K562 (cell line): ENCODE results near the gene KBTBD6. TPM values are rescaled to one million over a fixed set of nuclear protein-coding genes. Genes with fewer than 3 reads are reported as not detected.

ENCODE experiments used
- ARID1B ChIP-seq: fragments of 450-650 bp; IDR thresholded peaks from 2 replicates; pipeline ENCODE4 v1.6.1; 2016; ENCODE audit warnings: antibody characterized with exemption, mild to moderate bottlenecking, inconsistent platforms
- ARID4B ChIP-seq: sonication (generic); formaldehyde crosslinking; IDR thresholded peaks from 2 replicates; pipeline ENCODE4 v1.8.0; 2022; ENCODE audit warnings: mild to moderate bottlenecking, missing genetic modification reagents
- ARNT ChIP-seq, 2 experiments: fragments of 450-650 bp; IDR thresholded peaks; 2 replicates each; pipeline ENCODE4 v1.6.1; 2016; ENCODE audit warnings: mild to moderate bottlenecking in 1 of 2
- CHD2 ChIP-seq: IDR thresholded peaks from 2 replicates; pipeline ENCODE4 v1.6.1; 2011; ENCODE audit warnings: low read depth, low read length
- CHD4 ChIP-seq: fragments of 200-600 bp; sonication (generic); IDR thresholded peaks from 3 replicates; pipeline ENCODE4 v1.6.1; 2012; ENCODE audit warnings: low read depth, mild to moderate bottlenecking, mixed read lengths, low read length, inconsistent platforms; ENCODE audit not compliant: insufficient read depth, insufficient replicate concordance, poor library complexity, severe bottlenecking
- DPF2 ChIP-seq: fragments of 450-650 bp; IDR thresholded peaks from 2 replicates; pipeline ENCODE4 v1.6.1; 2016
- EHMT2 ChIP-seq: fragments of 450-650 bp; IDR thresholded peaks from 2 replicates; pipeline ENCODE4 v1.6.1; 2018; ENCODE audit warnings: antibody characterized with exemption
- ELK1 ChIP-seq: sonication (generic); formaldehyde crosslinking; IDR thresholded peaks from 2 replicates; pipeline ENCODE4 v1.8.1; 2022; ENCODE audit warnings: missing genetic modification reagents
- HNRNPH1 ChIP-seq: fragments of 200-400 bp; formaldehyde crosslinking; optimal IDR thresholded peaks from 2 replicates; pipeline ENCODE3; 2017; ENCODE audit warnings: low read depth, mild to moderate bottlenecking, low read length, moderate library complexity
- ILF3 ChIP-seq: fragments of 450-650 bp; IDR thresholded peaks from 2 replicates; pipeline ENCODE4 v1.6.1; 2018; ENCODE audit warnings: antibody characterized with exemption, mild to moderate bottlenecking, moderate library complexity, borderline replicate concordance
- KHSRP ChIP-seq: fragments of 450-650 bp; IDR thresholded peaks from 2 replicates; pipeline ENCODE4 v1.6.1; 2017
- NCOA2 ChIP-seq, 2 experiments: fragments of 450-650 bp; IDR thresholded peaks; 2 replicates each; pipeline ENCODE4 v1.6.1; 2018; ENCODE audit warnings: mild to moderate bottlenecking in 2 of 2, moderate library complexity in 1 of 2; ENCODE audit not compliant: partially characterized antibody in 2 of 2
- NR2C2 ChIP-seq, 2 experiments: fragments of 200-800 bp in 1 of 2; sonication (Bioruptor generic) in 1 of 2; sonication (generic) in 1 of 2; formaldehyde crosslinking in 1 of 2; IDR thresholded peaks; 2 replicates each; pipeline versions ENCODE4 v1.6.1 to v1.8.0; 2016 to 2022; ENCODE audit warnings: mild to moderate bottlenecking in 1 of 2, missing compliant biosample characterization in 1 of 2, missing genetic modification characterization in 1 of 2, missing genetic modification reagents in 1 of 2
- POLR2G ChIP-seq: fragments of 200-400 bp; formaldehyde crosslinking; IDR thresholded peaks from 2 replicates; pipeline ENCODE4 v1.6.1; 2017; ENCODE audit warnings: low read depth, mild to moderate bottlenecking, antibody characterized with exemption, low read length, moderate library complexity
- TEAD2 ChIP-seq: fragments of 450-650 bp; IDR thresholded peaks from 2 replicates; pipeline ENCODE4 v1.6.1; 2016; ENCODE audit warnings: missing genetic modification characterization, control low read depth, missing compliant biosample characterization
- U2AF2 ChIP-seq: fragments of 200-400 bp; formaldehyde crosslinking; optimal IDR thresholded peaks from 2 replicates; pipeline ENCODE3; 2017; ENCODE audit warnings: low read depth, mild to moderate bottlenecking, low read length
- XRCC4 ChIP-seq: IDR thresholded peaks from one replicate; pipeline ENCODE4 v1.6.1; 2011; ENCODE audit not compliant: insufficient read depth, insufficient read length; ENCODE audit errors: extremely low read depth
- ZNF12 ChIP-seq: sonication (generic); formaldehyde crosslinking; IDR thresholded peaks from 2 replicates; pipeline ENCODE4 v1.4.0; 2020; ENCODE audit warnings: mild to moderate bottlenecking, missing genetic modification reagents
- ZNF644 ChIP-seq: fragments of 200-800 bp; sonication (Bioruptor generic); IDR thresholded peaks from 2 replicates; pipeline ENCODE4 v1.6.1; 2016; ENCODE audit warnings: low read depth, missing genetic modification characterization, missing compliant biosample characterization
- polyA plus RNA-seq, 8 experiments: library from polyadenylated mRNA; depleted of rRNA in 4 of 8; stranded (reverse) in 5 of 8; unstranded in 3 of 8; fragments of >200 nt; fragmentation: Nextera tagmentation in 2 of 8; fragmentation: Illumina TruSeq in 1 of 8; extraction: Ambion mirVana in 2 of 8; extraction: Trizol in 1 of 8; gene quantifications; 2 replicates each; pipeline versions ENCODE4 v1.2.1 to v1.2.3, GENCODE V29; 2011 to 2014; ENCODE audit warnings: inconsistent platforms in 1 of 8, missing spikeins in 1 of 8
- total RNA-seq, 7 experiments: library from RNA; depleted of rRNA in 6 of 7; stranded (reverse); fragments of >200 nt in 6 of 7; fragmentation: Illumina TruSeq in 2 of 7; extraction: Trizol in 2 of 7; gene quantifications; 2 replicates each; pipeline versions ENCODE4 v1.2.1 to v1.2.3, GENCODE V29; 2011 to 2021; ENCODE audit warnings: low replicate concordance in 1 of 7
- TF ChIP-seq, protein P1 (sequence below): fragments of 450-650 bp; IDR thresholded peaks from 2 replicates; pipeline ENCODE4 v1.6.1; 2018; ENCODE audit warnings: mild to moderate bottlenecking, low read depth; ENCODE audit not compliant: partially characterized antibody

The KBTBD6 gene
- total and polyA plus RNA-seq, 9 of the 15 experiments (the other 6 are each of a cell fraction or from before 2014, with no cell fraction given), result 1.9 to 4.9 (median 3.2) TPM

DNA sequence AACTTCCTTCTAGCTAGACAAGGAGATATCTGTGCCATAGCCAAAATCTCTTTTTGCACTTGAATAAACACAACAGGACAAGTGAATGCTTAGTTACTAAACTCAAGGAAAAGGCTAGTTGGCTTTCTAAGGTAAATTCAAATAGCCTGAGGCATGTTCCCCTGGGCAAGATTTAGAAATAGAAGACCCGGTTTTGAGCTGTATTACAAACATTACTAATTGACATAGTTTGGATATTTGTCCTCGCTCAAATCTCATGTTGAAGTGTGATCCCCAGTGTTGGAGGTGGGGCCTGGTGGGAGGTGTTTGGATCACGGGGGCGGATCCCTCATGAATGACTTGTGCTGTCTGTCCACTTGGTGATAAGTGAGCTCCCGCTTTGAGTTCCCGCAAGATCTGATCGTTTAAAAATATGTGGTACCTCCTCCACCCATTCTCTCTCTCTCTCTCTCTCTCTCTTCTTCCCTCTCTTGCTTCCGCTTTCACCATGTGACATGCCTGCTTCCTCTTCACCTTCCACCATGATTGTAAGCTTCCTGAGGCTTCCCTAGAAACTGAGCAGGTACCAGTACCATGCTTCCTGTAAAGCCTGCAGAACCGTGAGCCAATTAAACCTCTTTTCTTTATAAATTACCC is 3.9 kb upstream of the KBTBD6 start (continued):
- TF ChIP-seq NCOA2 (IDR thresholded peaks at IDR 0.05; ENCODE audit: partially characterized antibody in 2 of 2) (no peak), ILF3 (no peak), CHD2 (peak; percentile 38; the same call in 1 of the 2 replicates), ZNF12 (CRISPR knock-in tag) (no peak), XRCC4 (no peak), KHSRP (no peak), ARID4B (CRISPR knock-in tag) (no peak), NR2C2 (CRISPR knock-in tag; IDR thresholded peaks at IDR 0.05) (no peak), NR2C2 (tag; IDR thresholded peaks at IDR 0.05) (no peak), DPF2 (peak; percentile 39; the same call in 1 of the 2 replicates), ARID1B (peak; percentile 45; the same call in 1 of the 2 replicates), ARNT (IDR thresholded peaks at IDR 0.05) (no peak), CHD4 (no peak), ZNF644 (no peak), U2AF2 (no peak), EHMT2 (peak; percentile 56; the same call in 1 of the 2 replicates), TEAD2 (no peak), HNRNPH1 (no peak), POLR2G (no peak), ELK1 (no peak)
- TF ChIP-seq, protein P1, sequence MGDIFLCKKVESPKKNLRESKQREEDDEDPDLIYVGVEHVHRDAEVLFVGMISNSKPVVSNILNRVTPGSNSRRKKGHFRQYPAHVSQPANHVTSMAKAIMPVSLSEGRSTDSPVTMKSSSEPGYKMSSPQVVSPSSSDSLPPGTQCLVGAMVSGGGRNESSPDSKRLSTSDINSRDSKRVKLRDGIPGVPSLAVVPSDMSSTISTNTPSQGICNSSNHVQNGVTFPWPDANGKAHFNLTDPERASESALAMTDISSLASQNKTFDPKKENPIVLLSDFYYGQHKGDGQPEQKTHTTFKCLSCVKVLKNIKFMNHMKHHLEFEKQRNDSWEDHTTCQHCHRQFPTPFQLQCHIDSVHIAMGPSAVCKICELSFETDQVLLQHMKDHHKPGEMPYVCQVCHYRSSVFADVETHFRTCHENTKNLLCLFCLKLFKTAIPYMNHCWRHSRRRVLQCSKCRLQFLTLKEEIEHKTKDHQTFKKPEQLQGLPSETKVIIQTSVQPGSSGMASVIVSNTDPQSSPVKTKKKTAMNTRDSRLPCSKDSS, result no peak
